Measurements from ENCODE around the gene SBF2. TPM values are rescaled to one million over a fixed set of nuclear protein-coding genes. Genes with fewer than 3 reads are reported as not detected.
"Not testable (repeated sequence)": the region's sequence is repeated elsewhere in the genome, so short reads cannot be mapped to it uniquely, and the experiment has no call there.

Gene SBF2
- total RNA-seq, 2 donors from 2014 or later, result 53.4 to 58.9 TPM

DNA sequence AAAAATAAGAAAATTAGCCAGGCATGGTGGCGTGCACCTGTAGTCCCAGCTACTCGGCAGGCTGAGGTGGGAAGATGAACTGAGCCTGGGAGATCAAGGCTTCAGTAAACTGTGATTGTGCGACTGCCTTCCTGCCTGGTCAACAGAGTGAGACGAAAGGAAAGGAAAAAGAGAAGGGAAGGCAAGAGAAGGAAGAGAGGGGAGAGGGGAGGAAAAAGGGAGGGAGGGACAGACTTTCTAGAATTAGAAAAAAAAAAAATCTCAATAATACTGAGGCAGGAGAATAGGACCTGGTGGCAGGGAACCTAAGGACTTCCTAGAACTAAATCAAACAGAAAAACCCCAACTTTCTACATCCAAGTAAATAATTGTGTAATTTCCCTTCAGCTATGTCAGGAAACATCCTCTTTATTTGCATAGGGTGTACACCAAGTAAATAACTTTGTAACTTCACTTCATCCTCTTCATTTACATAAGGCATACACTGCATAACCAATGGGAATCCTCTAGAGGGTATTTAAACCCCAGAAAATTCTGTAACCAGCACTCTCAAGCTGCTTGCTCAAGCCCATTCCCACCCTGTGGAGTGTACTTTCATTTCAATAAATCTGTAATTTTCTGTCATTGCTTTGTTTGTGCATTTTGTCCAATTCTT lies 8.7 kb downstream of the SBF2 start:
- intact Hi-C loops (cut with DNase I), result no loop called here
- no peak for DNase-seq (ENCODE audit: low spot score)

DNA sequence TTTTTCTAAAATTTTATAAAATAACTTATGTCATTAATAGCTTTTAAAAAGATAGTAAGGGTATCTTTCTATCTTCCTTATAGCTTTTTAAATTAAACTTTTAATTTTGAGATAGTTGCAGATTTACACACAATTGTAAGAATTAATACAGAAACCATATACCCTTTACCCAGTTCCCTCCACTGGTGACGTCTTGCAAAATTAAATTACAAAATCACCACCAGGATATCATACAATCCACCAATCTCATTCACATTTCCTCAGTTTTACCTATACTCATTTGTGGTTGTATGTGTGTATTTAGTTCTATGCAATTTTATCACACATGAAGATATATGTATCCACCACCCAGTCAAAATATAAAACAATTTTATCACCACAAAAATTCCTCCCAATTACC lies 10.0 kb downstream of the SBF2 start:
- intact Hi-C loops (cut with DNase I), result no loop called here
- DNase-seq (ENCODE audit: low spot score), result no peak

DNA sequence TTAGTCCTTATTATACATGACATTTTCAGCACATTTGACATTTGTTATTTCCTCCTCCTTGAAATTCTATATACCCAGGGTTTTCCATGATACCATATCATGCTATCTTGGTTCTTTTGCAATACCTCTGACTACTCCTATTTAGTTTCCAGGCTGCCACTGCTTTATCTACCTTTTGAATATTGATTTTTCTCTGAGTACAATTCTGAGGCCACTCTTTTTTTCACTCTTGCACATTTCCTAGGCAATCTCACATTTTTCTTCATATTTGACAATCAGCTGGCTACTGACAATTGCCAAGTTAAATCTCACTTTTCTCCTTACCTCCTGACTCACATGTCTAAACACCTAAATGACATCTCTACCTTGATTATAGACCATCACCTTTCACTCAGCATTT lies 11.9 kb downstream of the SBF2 start:
- no peak for DNase-seq (ENCODE audit: low spot score)
- intact Hi-C loops (cut with DNase I), result no loop called here

GRCh38 chr11:10275714-10276113 lies 18.3 kb downstream of the SBF2 start:
- DNase-seq (ENCODE audit: low spot score), result no peak
- intact Hi-C loops (cut with DNase I), result loop anchor here in 1 of 2 donors (5.0 kb wide), 1 partner anchor 43 kb away; no protein-coding TSS in a partner anchor

DNA sequence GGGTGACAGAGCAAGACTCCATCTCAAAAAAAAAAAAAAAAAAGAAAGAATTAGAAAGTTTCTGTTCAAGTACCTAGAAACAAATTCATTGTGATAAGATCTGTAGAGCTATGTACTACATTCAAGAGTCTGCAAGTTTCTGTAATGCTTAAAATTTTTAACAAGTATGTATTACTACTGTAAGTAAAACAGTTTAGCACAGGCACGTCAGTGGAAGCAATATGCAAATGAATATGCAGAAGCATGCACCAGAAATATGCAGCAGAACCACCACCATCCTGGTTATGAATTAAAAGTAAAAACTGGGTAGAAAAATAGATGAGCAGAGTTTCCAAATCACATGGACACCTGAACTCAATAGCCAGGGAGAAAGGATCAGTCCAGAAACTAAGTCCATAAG lies 19.3 kb downstream of the SBF2 start:
- intact Hi-C loops (cut with DNase I), result loop anchor here in 1 of 2 donors (5.0 kb wide), 1 partner anchor 42 kb away; no protein-coding TSS in a partner anchor
- no peak for DNase-seq (ENCODE audit: low spot score)

- no peak for DNase-seq (ENCODE audit: low spot score)
- intact Hi-C loops (cut with DNase I), result no loop called here
Measured at GRCh38 chr11:10273738-10274137, 20.3 kb downstream of the SBF2 start.

- no peak for DNase-seq (ENCODE audit: low spot score)
- intact Hi-C loops (cut with DNase I), result no loop called here
Measured at GRCh38 chr11:10272132-10272531, 21.9 kb downstream of the SBF2 start.

DNA sequence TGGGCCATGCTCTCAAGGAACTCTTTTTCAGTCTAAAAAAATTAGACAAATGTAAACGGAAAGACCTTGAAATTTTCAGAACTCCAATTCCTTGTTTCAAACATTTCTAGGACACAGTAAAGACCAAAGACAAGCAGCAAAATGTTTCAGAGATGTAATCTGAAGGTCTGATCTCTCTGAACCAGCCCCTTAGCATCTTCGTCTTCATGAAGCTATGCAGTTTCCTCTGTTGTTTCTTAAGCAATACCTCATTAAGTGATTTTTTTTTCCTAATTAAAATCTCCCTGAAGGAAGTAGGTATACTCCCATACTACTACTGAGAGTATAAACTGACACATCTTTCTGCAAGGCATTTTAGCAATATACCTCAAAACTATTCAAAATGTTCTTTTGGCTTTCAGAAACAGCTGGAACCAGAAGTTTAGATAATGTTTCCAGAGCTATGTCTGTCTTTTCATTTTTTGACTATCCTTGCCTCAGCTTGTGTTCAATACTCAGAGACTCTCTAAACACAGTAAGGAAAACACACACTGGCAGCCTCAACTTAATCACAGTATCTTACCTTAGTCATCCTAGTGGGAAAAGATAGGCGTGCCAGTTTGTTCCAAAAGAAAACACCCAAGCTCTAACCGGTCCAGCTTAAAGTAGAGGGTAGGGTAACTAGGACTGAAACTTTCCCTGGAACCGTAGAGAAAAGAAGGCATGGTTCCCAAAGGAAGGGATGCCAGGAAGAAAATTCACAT lies 25.1 kb downstream of the SBF2 start:
- no peak for DNase-seq (ENCODE audit: low spot score)
- intact Hi-C loops (cut with DNase I), result no loop called here

DNA sequence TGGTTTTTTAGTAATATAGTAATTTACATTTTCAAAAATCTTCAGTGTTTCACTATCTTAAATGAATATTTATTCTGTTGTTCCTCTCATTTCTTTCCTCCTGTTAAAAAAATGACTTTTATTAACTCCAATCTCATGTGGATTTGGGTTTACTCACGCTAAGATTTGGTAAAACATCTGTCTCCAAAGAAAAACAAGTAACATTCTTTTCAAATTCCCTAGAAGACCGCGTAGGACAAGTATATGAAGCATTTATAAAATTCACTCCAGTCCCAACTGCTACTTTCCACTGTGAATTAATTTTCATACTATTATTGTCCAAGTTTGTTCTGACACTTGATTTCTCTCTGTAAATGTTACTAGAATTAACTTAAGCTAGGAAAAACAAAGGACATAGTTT lies 26.2 kb downstream of the SBF2 start:
- intact Hi-C loops (cut with DNase I), result no loop called here
- DNase-seq (ENCODE audit: low spot score), result no peak

DNA sequence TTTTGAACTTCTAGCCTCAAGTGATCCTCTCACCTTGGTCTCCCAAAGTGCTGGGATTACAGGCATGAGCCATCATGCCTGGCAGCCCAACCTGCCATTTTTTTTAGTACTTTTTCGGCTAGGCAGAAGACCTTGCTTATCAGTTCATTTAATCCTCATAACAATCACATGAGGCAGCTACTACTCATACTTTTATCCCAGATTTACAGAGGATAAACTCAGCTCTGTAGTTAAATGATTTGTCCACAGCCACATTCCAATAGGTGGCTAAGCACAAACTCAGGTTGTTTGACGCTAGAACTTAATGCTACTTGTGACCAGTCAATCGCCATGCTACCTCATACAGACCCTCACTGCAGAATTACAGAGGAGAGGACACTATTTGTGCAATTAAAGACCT lies 28.1 kb downstream of the SBF2 start:
- intact Hi-C loops (cut with DNase I), result no loop called here
- no peak for DNase-seq (ENCODE audit: low spot score)

GRCh38 chr11:10264716-10265115 lies 29.3 kb downstream of the SBF2 start:
- intact Hi-C loops (cut with DNase I); DNase-seq (ENCODE audit: low spot score): not testable (repeated sequence)

GRCh38 chr11:10263929-10264328 lies 30.1 kb downstream of the SBF2 start:
- intact Hi-C loops (cut with DNase I), result no loop called here
- DNase-seq (ENCODE audit: low spot score), result no peak

GRCh38 chr11:10261821-10262220 lies 32.2 kb downstream of the SBF2 start:
- intact Hi-C loops (cut with DNase I), result no loop called here
- DNase-seq (ENCODE audit: low spot score), result no peak

DNA sequence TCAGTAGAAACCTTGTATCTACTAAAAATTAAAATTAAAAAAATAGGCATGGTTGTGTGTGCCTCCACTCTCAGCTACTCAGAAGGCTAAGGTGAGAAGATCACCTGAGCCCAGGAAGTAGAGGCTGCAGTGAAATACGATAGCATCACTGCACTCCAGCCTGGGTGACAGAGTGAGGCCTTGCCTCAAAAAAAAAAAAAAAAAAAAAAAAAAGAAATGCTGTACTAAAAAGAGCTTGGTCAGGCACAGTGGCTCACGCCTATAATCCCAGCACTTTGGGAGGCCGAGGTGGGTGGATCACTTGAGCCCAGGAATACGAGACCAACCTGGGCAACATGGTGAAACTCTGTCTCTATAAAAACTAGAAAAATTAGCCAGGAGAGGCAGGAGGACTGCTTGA lies 36.5 kb downstream of the SBF2 start:
- intact Hi-C loops (cut with DNase I), result no loop called here
- DNase-seq (ENCODE audit: low spot score), result no peak

DNA sequence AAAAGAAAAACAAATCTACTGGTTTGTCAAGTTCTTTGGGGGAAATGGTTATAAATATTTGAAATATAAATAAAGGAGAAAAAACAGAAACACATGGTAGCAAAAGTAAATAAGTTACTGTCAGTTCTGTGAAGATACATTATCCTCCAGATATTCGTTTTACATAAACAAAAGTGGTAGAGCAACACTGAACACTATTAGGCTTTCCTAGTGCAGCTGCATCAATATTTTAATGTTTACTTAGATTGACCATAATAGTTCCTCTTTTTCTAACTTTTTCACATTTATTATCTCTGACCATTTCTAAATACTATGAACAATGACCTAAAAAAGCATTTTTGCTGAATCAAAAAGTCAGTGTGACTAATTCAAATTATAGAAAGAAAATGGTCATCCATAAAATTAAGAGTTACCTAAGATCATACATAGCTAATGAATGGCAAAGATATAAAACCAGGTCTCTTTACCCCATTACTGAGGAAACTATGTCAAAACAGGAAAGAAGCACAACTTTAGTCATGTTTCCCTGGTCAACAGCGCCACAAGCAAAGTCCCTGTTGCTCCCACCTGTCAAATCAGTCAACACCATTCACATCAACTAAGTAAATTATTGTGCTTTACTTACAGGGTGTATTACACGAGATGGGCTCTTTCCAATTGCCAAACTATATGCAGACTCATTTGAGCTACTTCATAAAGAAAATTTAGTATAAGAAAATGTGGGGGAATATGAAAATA lies 38.5 kb downstream of the SBF2 start:
- intact Hi-C loops (cut with DNase I), result no loop called here
- DNase-seq (ENCODE audit: low spot score), result no peak

GRCh38 chr11:10249448-10250131 lies 44.4 kb downstream of the SBF2 start:
- DNase-seq (ENCODE audit: low spot score); intact Hi-C loops (cut with DNase I): not testable (repeated sequence)

DNA sequence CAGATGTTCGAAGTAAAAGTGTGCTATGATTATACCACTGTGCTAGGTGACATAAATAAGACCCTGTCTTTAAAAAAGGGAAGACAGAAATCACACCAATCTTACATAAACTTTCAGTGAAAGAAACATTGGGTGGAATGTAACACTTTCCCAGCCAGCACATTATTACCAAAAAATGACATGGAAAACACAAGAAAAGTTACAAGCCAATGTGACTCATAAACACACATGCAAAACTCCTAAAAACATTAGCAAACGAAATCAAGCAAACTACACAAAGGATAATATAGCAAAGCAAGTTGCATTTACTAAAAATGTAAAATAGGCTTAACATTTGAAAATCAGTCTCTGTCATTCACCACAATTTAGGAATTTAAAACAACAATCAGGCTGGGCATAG lies 47.0 kb downstream of the SBF2 start:
- intact Hi-C loops (cut with DNase I), result no loop called here
- no peak for DNase-seq (ENCODE audit: low spot score)

GRCh38 chr11:10243896-10244575 lies 50.0 kb downstream of the SBF2 start:
- DNase-seq (ENCODE audit: low spot score), result no peak

DNA sequence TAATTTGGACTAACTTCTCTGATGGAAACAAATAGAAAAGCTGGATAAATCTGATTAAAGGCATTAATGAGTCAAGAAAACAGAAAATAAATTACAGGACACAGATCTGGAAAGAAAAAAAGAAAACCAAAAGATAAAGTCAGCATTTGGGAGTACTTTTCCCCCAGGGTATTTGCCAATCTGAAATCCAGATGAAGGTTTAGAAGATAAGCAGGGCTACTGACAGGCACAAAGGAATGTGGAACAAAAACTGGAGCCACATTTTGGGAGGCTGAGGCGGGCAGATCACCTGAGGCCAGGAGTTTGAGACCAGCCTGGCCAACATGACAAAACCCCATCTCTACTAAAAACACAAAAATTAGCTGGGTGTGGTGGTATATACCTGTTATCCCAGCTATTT lies 57.2 kb downstream of the SBF2 start:
- intact Hi-C loops (cut with DNase I), result no loop called here
- no peak for DNase-seq (ENCODE audit: low spot score)

More at GRCh38 chr11:10243896-10244575, 50.0 kb downstream of the SBF2 start:
- intact Hi-C loops (cut with DNase I), result no loop called here

Measured in posterior vena cava (tissue), 2 donors.